GM18517 (cell line): Measurements from ENCODE around the gene CD86.
"Not testable (repeated sequence)": the region's sequence is repeated elsewhere in the genome, so short reads cannot be mapped to it uniquely, and the experiment has no call there.

Source experiments
- ATAC-seq: cut with Tn5 transposase; IDR thresholded peaks from one replicate; pipeline ENCODE4 v1.9.1; 2021; ENCODE audit warnings: mild to moderate bottlenecking, moderate library complexity; ENCODE audit not compliant: unreplicated experiment

CD86 gene

DNA sequence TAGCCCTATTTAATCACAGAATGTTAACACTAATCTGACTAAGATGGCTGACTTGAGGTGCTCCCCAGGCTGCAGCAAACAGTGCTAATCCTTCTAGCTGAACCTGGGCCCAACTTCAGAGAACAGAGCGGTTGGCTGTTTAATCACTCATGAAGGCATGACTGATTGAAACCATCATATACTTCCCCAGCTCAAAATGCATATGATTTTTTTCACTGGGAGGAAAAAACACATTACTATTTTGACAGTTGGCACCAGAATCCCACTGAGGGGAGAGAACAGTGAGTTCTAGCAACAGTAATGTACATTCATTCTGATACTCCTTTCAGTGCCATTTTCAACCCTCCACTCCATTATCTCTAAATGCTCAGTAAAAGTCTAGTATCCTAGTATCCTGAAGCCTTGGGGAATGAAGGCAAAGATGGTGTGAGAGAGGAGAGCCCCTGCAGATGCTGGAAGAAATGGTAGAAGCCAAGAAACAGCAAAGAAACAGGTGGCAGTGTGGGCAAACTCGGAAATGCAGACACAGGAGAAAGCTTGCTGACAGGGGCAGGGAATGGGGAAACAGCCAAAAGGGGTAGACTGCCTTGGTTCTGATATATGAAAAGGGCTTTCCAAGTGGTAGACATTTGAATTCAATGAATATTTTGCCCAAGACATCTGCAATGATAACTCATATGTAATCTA lies 93.9 kb downstream of the CD86 start:
- no peak for ATAC-seq

DNA sequence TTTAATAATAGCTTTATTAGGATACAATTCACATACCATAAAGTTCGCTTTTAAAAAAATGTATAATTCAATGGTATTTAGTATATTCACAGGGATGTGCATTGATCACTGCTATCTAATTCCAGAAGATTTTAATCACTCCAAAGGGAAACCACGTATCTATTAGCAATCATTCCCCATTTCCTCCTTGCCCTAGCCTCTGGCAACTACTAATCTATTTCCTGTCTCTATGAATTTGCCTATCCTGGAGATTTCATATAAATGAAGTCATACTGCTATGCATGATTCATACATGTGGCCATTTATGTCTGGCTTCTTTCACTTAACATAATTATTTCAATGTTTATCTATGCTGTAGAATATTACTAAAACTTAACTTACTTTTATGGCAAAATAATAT lies 96.3 kb downstream of the CD86 start:
- ATAC-seq = no peak

- not testable (repeated sequence) for ATAC-seq
Measured at GRCh38 chr3:122164983-122165382, 109.8 kb downstream of the CD86 start.

DNA sequence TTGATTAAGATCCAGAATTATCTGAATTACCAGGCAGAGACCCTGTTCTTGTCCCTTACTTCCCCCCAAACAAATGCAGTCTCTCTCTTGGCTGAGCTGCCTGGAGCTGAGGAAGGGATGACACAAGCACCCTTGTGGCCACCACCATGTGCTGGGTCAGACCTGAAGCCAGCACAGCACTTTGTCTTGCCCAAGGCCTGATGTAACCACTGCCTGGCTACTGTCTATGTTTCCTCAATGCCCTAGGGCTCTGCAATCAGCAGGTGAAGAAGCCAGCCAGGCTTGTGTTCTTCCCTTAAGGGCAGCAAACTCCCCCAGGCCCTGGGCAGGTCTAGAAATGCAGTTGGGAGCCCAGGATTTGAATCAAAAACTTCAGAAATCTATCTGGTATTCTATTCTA lies 112.5 kb downstream of the CD86 start:
- ATAC-seq = no peak

GRCh38 chr3:122168044-122168443 lies 112.9 kb downstream of the CD86 start:
- ATAC-seq = no peak

DNA sequence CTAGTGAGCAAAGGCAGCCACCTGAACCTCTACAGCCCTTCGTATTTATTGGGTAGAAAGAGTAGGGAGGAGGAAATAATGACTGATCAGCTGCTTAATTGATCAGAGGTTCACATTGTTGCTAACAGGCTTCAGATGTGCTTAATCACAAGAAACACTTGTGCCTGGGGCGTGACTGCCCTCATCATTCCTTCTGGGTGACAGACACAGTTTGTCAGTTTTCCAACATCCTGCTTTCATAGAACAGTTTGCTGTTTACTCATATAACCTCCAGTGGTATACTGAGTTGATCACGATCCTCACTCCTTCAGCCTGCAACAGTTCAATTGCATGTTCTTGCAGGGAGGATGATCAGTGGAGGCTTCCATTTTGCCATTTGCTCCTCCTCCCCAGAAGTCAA lies 114.7 kb downstream of the CD86 start:
- no peak for ATAC-seq
